ENCODE results near the gene FILIP1L. TPM values are rescaled to one million over a fixed set of nuclear protein-coding genes. Genes with fewer than 3 reads are reported as not detected.

FILIP1L gene
- total RNA-seq, 2 donors from 2014 or later, result 9.5 to 28.2 TPM

GRCh38 chr3:100080573-100080972, 33.7 kb downstream of the FILIP1L start:
- Histone ChIP-seq H3K27ac (no peak overlapping the region), H3K36me3 (no peaks in the 10 kb centered on the region), H3K9me3 (no peaks in the 10 kb centered on the region), H3K4me3 (no peak overlapping the region), H3K4me1 (replicated peaks) (no peaks in the 10 kb centered on the region), H3K27me3 (replicated peaks; ENCODE audit: insufficient read depth) (no peaks in the 10 kb centered on the region)
- TF ChIP-seq CTCF (IDR thresholded peaks at IDR 0.05) (no peak), POLR2AphosphoS5 (IDR thresholded peaks at IDR 0.05) (no peak), POLR2A (IDR thresholded peaks at IDR 0.05) (no peak)
- intact Hi-C loops (cut with DNase I), result no loop called here
- WGBS, result 82% methylated on average over 2 of the region's 2 CpGs
- DNase-seq (ENCODE audit: low spot score), result no peak

GRCh38 chr3:100079328-100079727, 35.0 kb downstream of the FILIP1L start:
- intact Hi-C loops (cut with DNase I), result no loop called here
- H3K27me3 ChIP-seq (replicated peaks; ENCODE audit: insufficient read depth), result no peaks in the 10 kb centered on the region
- 100% methylated on average over 1 of the region's 1 CpG for WGBS
- H3K27ac ChIP-seq, result no peak overlapping the region
- DNase-seq (ENCODE audit: low spot score), result no peak
- no peak overlapping the region for H3K4me3 ChIP-seq
- H3K9me3 ChIP-seq, result no peaks in the 10 kb centered on the region
- TF ChIP-seq POLR2AphosphoS5 (IDR thresholded peaks at IDR 0.05), result no peak
- H3K4me1 ChIP-seq (replicated peaks), result no peaks in the 10 kb centered on the region
- H3K36me3 ChIP-seq, result no peaks in the 10 kb centered on the region

GRCh38 chr3:100076731-100077529, 37.4 kb downstream of the FILIP1L start:
- TF ChIP-seq CTCF (IDR thresholded peaks at IDR 0.05) (no peak), POLR2A (IDR thresholded peaks at IDR 0.05) (no peak), POLR2AphosphoS5 (IDR thresholded peaks at IDR 0.05) (no peak)
- 81% methylated on average over 7 of the region's 7 CpGs for WGBS
- no peaks in the 10 kb centered on the region for H3K27me3 ChIP-seq (replicated peaks; ENCODE audit: insufficient read depth)
- no peak overlapping the region for H3K27ac ChIP-seq
- no peak overlapping the region for H3K4me3 ChIP-seq
- DNase-seq (ENCODE audit: low spot score), result no peak
- intact Hi-C loops (cut with DNase I), result no loop called here
- no peaks in the 10 kb centered on the region for H3K9me3 ChIP-seq
- H3K4me1 ChIP-seq (replicated peaks), result no peaks in the 10 kb centered on the region
- H3K36me3 ChIP-seq, result no peaks in the 10 kb centered on the region

- Histone ChIP-seq H3K4me3 (no peak overlapping the region), H3K27ac (no peak overlapping the region), H3K36me3 (no peaks in the 10 kb centered on the region), H3K4me1 (replicated peaks) (no peaks in the 10 kb centered on the region), H3K9me3 (no peaks in the 10 kb centered on the region), H3K27me3 (replicated peaks; ENCODE audit: insufficient read depth) (no peaks in the 10 kb centered on the region)
- intact Hi-C loops (cut with DNase I), result no loop called here
- TF ChIP-seq POLR2A (IDR thresholded peaks at IDR 0.05) (no peak), POLR2AphosphoS5 (IDR thresholded peaks at IDR 0.05) (no peak), CTCF (IDR thresholded peaks at IDR 0.05) (no peak)
- no peak for DNase-seq (ENCODE audit: low spot score)
- WGBS, result 87% methylated on average over 4 of the region's 4 CpGs
These were observed 38.2 kb downstream of the FILIP1L start for GRCh38 chr3:100075851-100076730.

- TF ChIP-seq CTCF (IDR thresholded peaks at IDR 0.05) (no peak), POLR2AphosphoS5 (IDR thresholded peaks at IDR 0.05) (no peak)
- no peak overlapping the region for H3K27ac ChIP-seq
- no peaks in the 10 kb centered on the region for H3K9me3 ChIP-seq
- no peak overlapping the region for H3K4me3 ChIP-seq
- intact Hi-C loops (cut with DNase I), result no loop called here
- H3K36me3 ChIP-seq, result no peaks in the 10 kb centered on the region
- no peaks in the 10 kb centered on the region for H3K27me3 ChIP-seq (replicated peaks; ENCODE audit: insufficient read depth)
- H3K4me1 ChIP-seq (replicated peaks), result no peaks in the 10 kb centered on the region
- 93% methylated on average over 4 of the region's 4 CpGs for WGBS
- no peak for DNase-seq (ENCODE audit: low spot score)
These were observed 39.1 kb downstream of the FILIP1L start for GRCh38 chr3:100075196-100075595.
